ENCODE data around the gene C11orf52. TPM values are rescaled to one million over a fixed set of nuclear protein-coding genes. Genes with fewer than 3 reads are reported as not detected.

Gene C11orf52
- total RNA-seq, 1 experiment from 2014 or later, result 14.4 TPM

DNA sequence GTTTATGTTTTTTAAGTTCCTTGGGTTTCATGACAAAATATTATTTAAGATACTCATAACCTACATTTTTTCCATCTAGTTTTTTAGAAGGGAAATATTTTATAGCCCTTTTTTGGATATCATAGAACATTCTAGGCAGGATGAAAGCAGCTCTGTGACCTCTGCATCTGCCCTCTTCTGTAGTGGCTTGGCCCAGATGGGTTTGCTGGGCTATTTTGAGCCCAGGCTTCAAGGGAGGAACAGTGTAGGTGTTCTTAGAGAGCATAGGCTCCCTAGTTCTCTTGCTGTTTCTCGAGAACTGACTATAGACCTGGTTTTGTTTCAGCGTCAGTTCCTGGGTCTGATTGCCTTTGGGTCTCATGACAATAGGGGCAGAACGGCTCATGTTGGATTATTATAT lies 50.6 kb downstream of the C11orf52 start:
- POLR2A ChIA-PET, result no interaction called here
- Histone ChIP-seq H3K4me1 (no peaks in the 10 kb centered on the region), H3K4me3 (ENCODE audit: low read depth, low read length) (no peak overlapping the region), H3K27me3 (replicated peaks; ENCODE audit: control insufficient read depth, insufficient read depth, low read length) (no peaks in the 10 kb centered on the region), H3K36me3 (ENCODE audit: control insufficient read depth, insufficient read depth, low read length) (no peaks in the 10 kb centered on the region), H3K9me3 (no peaks in the 10 kb centered on the region)
- TF ChIP-seq, protein P1, sequence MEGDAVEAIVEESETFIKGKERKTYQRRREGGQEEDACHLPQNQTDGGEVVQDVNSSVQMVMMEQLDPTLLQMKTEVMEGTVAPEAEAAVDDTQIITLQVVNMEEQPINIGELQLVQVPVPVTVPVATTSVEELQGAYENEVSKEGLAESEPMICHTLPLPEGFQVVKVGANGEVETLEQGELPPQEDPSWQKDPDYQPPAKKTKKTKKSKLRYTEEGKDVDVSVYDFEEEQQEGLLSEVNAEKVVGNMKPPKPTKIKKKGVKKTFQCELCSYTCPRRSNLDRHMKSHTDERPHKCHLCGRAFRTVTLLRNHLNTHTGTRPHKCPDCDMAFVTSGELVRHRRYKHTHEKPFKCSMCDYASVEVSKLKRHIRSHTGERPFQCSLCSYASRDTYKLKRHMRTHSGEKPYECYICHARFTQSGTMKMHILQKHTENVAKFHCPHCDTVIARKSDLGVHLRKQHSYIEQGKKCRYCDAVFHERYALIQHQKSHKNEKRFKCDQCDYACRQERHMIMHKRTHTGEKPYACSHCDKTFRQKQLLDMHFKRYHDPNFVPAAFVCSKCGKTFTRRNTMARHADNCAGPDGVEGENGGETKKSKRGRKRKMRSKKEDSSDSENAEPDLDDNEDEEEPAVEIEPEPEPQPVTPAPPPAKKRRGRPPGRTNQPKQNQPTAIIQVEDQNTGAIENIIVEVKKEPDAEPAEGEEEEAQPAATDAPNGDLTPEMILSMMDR (IDR thresholded peaks at IDR 0.05; ENCODE audit: insufficient read depth in 1 of 2, low read depth in 1 of 2, low read length in 1 of 2, severe bottlenecking in 1 of 2, unreplicated experiment in 1 of 2), result no peak
- Mint-ChIP-seq H3K27ac (ENCODE audit: unreplicated experiment) (no peak overlapping the region), H3K36me3 (ENCODE audit: insufficient read depth, unreplicated experiment) (no peaks in the 10 kb centered on the region), H3K27me3 (ENCODE audit: insufficient read depth, unreplicated experiment) (no peaks in the 10 kb centered on the region), H3K4me3 (ENCODE audit: unreplicated experiment) (no peak overlapping the region), H3K9me3 (ENCODE audit: unreplicated experiment) (no peaks in the 10 kb centered on the region), H3K4me1 (ENCODE audit: low read depth, unreplicated experiment) (no peaks in the 10 kb centered on the region)
- no TSS peak for BruUV-seq (replicated peaks)
- intact Hi-C loops (cut with micrococcal nuclease; ENCODE audit: unreplicated experiment), result no loop called here
- CTCF ChIA-PET, result no interaction called here
- no peak for DNase-seq

DNA sequence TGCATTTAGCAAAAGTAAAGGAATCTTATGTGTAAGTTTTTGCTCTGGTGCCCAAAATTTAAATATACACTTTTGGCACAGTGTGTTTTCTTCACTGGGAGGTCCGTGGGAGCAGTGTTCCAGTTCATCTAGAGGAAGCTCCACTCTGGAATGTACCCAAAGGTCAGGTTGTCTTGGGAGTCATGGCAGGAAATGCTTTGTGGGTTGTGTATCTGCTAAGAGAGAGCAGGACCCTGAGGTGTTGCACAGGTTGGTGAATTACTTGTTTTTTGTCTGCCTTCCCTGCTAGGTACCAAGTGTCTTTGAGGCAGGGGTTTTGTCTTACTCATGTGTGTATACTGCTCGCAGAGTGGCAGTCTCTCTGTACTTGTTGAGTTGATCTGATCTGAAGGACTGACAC lies 55.7 kb downstream of the C11orf52 start:
- CTCF ChIA-PET, result no interaction called here
- H3K27me3 ChIP-seq (replicated peaks; ENCODE audit: control insufficient read depth, insufficient read depth, low read length), result no peaks in the 10 kb centered on the region; the same call in 1 of the 2 replicates
- Mint-ChIP-seq H3K36me3 (ENCODE audit: insufficient read depth, unreplicated experiment) (no peaks in the 10 kb centered on the region), H3K4me1 (ENCODE audit: low read depth, unreplicated experiment) (no peaks in the 10 kb centered on the region), H3K27me3 (ENCODE audit: insufficient read depth, unreplicated experiment) (no peaks in the 10 kb centered on the region), H3K27ac (ENCODE audit: unreplicated experiment) (no peak overlapping the region), H3K9me3 (ENCODE audit: unreplicated experiment) (no peaks in the 10 kb centered on the region), H3K4me3 (ENCODE audit: unreplicated experiment) (no peak overlapping the region)
- no TSS peak for BruUV-seq (replicated peaks)
- TF ChIP-seq, protein P1 (IDR thresholded peaks at IDR 0.05; ENCODE audit: insufficient read depth in 1 of 2, low read depth in 1 of 2, low read length in 1 of 2, severe bottlenecking in 1 of 2, unreplicated experiment in 1 of 2), result no peak
- H3K4me1 ChIP-seq, result no peaks in the 10 kb centered on the region
- intact Hi-C loops (cut with micrococcal nuclease; ENCODE audit: unreplicated experiment), result loop anchor here (2.0 kb wide), 1 partner anchor 30 kb away; no protein-coding TSS in a partner anchor
- H3K9me3 ChIP-seq, result no peaks in the 10 kb centered on the region
- POLR2A ChIA-PET, result no interaction called here
- H3K4me3 ChIP-seq (ENCODE audit: low read depth, low read length), result no peak overlapping the region
- DNase-seq, result no peak
- no peaks in the 10 kb centered on the region for H3K36me3 ChIP-seq (ENCODE audit: control insufficient read depth, insufficient read depth, low read length)

DNA sequence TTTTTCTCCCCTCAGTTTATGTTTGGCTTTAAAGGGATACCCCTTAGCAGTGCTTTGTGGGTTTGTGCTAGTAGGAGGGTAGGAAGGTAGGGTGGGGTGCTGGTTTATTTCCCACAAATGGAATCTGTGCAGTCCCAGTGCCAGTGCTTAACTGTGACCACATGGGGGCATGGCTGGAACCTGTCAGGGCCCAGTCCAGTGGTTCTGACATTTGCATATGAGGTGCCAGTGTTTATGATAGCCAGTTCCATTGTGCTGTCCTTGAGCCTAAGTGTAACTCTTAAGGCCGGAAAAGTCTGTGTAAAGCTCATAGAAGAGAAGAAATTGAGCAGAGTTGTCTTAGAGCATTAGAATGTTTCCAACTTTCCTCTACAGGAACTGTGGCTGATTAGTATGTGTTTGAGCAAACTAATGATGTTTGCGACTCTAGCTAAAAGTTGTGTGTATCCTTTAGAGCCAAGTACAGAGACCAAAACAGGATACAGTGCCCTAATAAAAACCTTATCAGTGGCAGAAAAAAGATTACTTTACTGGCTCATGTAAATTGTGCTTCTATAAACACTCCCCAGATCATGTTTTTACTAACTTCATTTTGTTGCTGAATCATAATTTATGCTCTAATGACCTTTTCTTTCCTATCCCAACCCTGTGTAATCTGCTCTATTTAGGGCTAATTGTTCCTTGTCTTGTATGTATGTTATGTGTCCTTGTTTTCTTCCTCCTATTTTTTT lies 56.5 kb downstream of the C11orf52 start:
- Histone ChIP-seq H3K4me1 (no peaks in the 10 kb centered on the region), H3K27me3 (replicated peaks; ENCODE audit: control insufficient read depth, insufficient read depth, low read length) (no peaks in the 10 kb centered on the region; the same call in 1 of the 2 replicates), H3K4me3 (ENCODE audit: low read depth, low read length) (no peak overlapping the region), H3K36me3 (ENCODE audit: control insufficient read depth, insufficient read depth, low read length) (no peaks in the 10 kb centered on the region), H3K9me3 (no peaks in the 10 kb centered on the region)
- Mint-ChIP-seq H3K36me3 (ENCODE audit: insufficient read depth, unreplicated experiment) (no peaks in the 10 kb centered on the region), H3K4me3 (ENCODE audit: unreplicated experiment) (no peak overlapping the region), H3K4me1 (ENCODE audit: low read depth, unreplicated experiment) (no peaks in the 10 kb centered on the region), H3K9me3 (ENCODE audit: unreplicated experiment) (no peaks in the 10 kb centered on the region), H3K27ac (ENCODE audit: unreplicated experiment) (no peak overlapping the region), H3K27me3 (ENCODE audit: insufficient read depth, unreplicated experiment) (no peaks in the 10 kb centered on the region)
- POLR2A ChIA-PET, result no interaction called here
- BruUV-seq (replicated peaks), result no TSS peak
- CTCF ChIA-PET, result interaction anchor here (0.7 to 1.0 kb wide), 2 partner anchors 44 to 48 kb away, joined by 3 to 6 read pairs; no protein-coding TSS in a partner anchor
- TF ChIP-seq, protein P1 (IDR thresholded peaks at IDR 0.05; ENCODE audit: insufficient read depth in 1 of 2, low read depth in 1 of 2, low read length in 1 of 2, severe bottlenecking in 1 of 2, unreplicated experiment in 1 of 2), result peak; percentile 61 to 64
- intact Hi-C loops (cut with micrococcal nuclease; ENCODE audit: unreplicated experiment), result loop anchor here (1.0 to 2.0 kb wide), 2 partner anchors 30 to 48 kb away; no protein-coding TSS in a partner anchor
- peak in 1 of 2 experiments; percentile 57 for DNase-seq

Measured in Caco-2 (cell line).